Left cardiac atrium (tissue), 4 donors: ENCODE results near the gene ASCL2. TPM values are rescaled to one million over a fixed set of nuclear protein-coding genes. Genes with fewer than 3 reads are reported as not detected.

Experiments used
- ATAC-seq, 2 donors: fragments of 200-7000 bp; cut with Tn5 transposase; one replicate each; pipeline ENCODE4 v1.9.1; 2020; ENCODE audit warnings: mild to moderate bottlenecking in 2 of 2, moderate library complexity in 2 of 2
- DNase-seq: peaks from one replicate; pipeline ENCODE4 v3.0.0-alpha.2; 2020
- intact Hi-C, 2 donors: fragments of 100-400 bp; cut with DNase I; formaldehyde crosslinking; loops; one replicate each; pipeline versions ENCODE4 v1.14.1 to v1.15.1; 2022 to 2023
- total RNA-seq, 2 donors: library from RNA; stranded (reverse); fragmentation: NEBNext Ultra II Directional; extraction: Animal tissue kit (Norgen Biotek cat#: 25700); gene quantifications; one replicate each; pipeline ENCODE4 v1.2.1, GENCODE V29; 2021
- donor health status: DM: no; HTN: yes; CAD: no.
- donor health status: DM: no; HTN: yes; CAD: no; lungs with severe emphysema.
- donor health status: DM: yes; HTN: yes; CAD: no.
- donor health status: Dilated cardiomyopathy.

ASCL2 gene
- total RNA-seq, 2 donors from 2014 or later = 0.39 to 0.50 TPM

DNA sequence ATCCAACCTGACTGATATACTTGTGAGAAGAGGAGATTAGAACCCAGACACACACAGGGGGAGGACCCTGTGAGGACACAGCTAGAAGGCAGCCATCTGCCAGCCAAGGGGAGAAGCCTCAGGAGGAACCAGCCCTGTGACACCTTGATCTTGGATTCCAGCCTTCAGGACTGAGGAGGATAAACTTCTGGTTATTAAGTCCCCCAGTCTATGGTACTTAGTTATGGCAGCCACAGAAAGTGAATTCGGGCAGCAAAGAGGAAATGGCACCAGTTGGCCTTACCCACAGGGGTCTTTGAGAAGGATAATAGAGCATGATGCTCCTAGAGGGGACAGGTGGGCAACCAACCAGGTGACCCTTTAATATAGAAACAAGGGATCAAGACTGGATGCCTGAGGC lies 49.4 kb downstream of the ASCL2 start:
- DNase-seq (no peak), ATAC-seq (no peak)
- intact Hi-C loops = no loop called here

DNA sequence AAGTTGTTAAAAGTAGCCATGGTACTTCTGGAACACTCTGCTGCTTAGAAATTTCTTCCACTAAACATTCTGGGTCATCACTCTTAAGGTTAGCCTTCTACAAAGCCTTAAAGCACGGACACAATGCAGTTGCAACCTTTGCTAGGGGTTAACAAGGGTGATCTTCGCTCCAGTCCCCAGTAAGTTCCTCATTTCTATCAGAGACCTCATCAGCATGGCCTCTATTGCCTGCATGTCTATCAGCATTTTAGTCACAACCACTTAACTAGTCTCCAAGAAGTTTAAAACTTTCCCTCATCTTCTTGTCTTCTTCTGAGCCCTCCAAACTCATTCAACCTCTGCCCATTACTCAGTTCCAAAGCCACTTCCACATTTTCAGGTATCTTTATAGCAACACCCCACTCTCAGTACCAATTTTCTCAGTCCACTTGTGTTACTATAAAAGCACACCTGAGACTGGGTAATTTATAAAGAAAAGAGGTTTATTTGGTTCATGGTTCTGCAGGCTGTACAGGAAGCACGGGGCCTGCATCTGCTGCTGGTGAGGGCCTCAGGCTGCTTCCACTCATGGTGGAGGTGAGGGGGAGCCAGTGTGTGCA lies 50.1 kb downstream of the ASCL2 start:
- no peak for ATAC-seq
- no peak for DNase-seq
- intact Hi-C loops = no loop called here

DNA sequence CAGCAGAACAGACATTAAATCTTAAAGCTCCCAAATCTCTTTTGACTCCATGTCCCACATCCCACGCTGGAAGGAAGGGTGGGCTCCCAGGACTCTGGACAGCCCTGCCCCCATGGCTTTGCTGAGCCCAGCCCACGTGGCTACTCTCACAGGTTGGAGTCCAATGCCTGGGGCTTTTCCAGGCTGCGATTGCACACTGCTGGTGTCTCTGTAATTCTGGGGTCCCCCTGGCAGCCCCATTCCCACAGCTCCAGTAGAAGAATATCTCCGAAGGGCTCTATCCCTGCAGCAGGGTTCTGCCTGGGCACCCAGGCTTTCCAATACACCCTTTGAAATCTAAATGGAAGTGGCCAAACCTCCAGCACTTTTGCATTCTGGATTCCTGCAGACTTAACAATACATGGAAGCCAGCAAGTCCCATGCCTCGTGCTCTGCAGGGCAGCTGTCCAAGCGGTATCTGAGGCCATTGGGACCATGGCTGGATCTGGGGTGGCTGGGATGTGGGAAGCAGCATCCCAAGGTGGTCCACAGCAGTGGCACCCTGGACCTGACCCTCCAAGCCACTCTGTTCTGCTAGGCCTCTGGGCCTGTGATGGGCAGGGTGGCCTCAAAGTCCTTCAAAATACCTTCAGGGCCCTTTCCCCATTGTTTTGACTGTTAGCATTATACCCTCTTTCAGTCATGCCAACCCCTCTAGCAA lies 50.9 kb downstream of the ASCL2 start:
- ATAC-seq (no peak), DNase-seq (no peak)
- intact Hi-C loops = no loop called here

Other genes starting within 250 kb of the ASCL2 start
- gene IGF2, start 131.2 kb downstream of the ASCL2 start, total RNA-seq = 100 to 1,000 TPM in 1 of 2 donors, 10 to 100 TPM in 1; 94.3 to 114 TPM
- not detected for gene INS, start 109.4 kb downstream of the ASCL2 start, total RNA-seq
- gene TH, start 98.8 kb downstream of the ASCL2 start, total RNA-seq = not detected
- gene C11orf21, start 31.3 kb upstream of the ASCL2 start, total RNA-seq = 10 to 100 TPM in 1 of 2 donors, 1 to 10 TPM in 1; 4.8 to 19.1 TPM
- gene TSPAN32, start 31.4 kb upstream of the ASCL2 start, total RNA-seq = 10 to 100 TPM; 11.6 to 15.0 TPM
- 100 to 1,000 TPM; 699 to 773 TPM for gene CD81, start 106.7 kb upstream of the ASCL2 start, total RNA-seq
- 10 to 100 TPM; 34.9 to 45.7 TPM for gene TSSC4, start 130.2 kb upstream of the ASCL2 start, total RNA-seq
- not detected for gene TRPM5, start 173.9 kb upstream of the ASCL2 start, total RNA-seq
- 10 to 100 TPM; 33.5 to 39.7 TPM for gene KCNQ1, start 174.4 kb upstream of the ASCL2 start, total RNA-seq